ENCODE data around the gene BBS7. TPM values are rescaled to one million over a fixed set of nuclear protein-coding genes. Genes with fewer than 3 reads are reported as not detected.

The BBS7 gene
- total RNA-seq, 1 experiment from 2014 or later: 20.5 TPM

GRCh38 chr4:121800961-121801714 lies 69.1 kb downstream of the BBS7 start, which contains the start of gene EXOSC9 (continued):
- TF ChIP-seq CBFB (CRISPR knock-in tag; IDR thresholded peaks at IDR 0.05; ENCODE audit: low read depth) (no peak), ZNF416 (CRISPR knock-in tag; IDR thresholded peaks at IDR 0.05) (no peak), ZNF138 (CRISPR knock-in tag; conservative IDR thresholded peaks at IDR 0.05) (no peak), CREM (CRISPR knock-in tag; IDR thresholded peaks at IDR 0.05) (peak; percentile 100), ZNF425 (CRISPR knock-in tag; conservative IDR thresholded peaks at IDR 0.05) (no peak), NR3C1 (CRISPR knock-in tag; conservative IDR thresholded peaks at IDR 0.05; ENCODE audit: low read depth) (no peak), SMAD4 (CRISPR knock-in tag; IDR thresholded peaks at IDR 0.05) (no peak), JUN (CRISPR knock-in tag; IDR thresholded peaks at IDR 0.05) (no peak), ATF2 (CRISPR knock-in tag; IDR thresholded peaks at IDR 0.05; ENCODE audit: borderline replicate concordance, low read depth) (no peak), PREB (CRISPR knock-in tag; IDR thresholded peaks at IDR 0.05; ENCODE audit: borderline replicate concordance) (no peak), E2F1 (CRISPR knock-in tag; IDR thresholded peaks at IDR 0.05) (no peak), ZSCAN18 (CRISPR knock-in tag; IDR thresholded peaks at IDR 0.05) (no peak), AR (CRISPR knock-in tag; IDR thresholded peaks at IDR 0.05) (no peak), CREB1 (CRISPR knock-in tag; IDR thresholded peaks at IDR 0.05) (peak; percentile 89), ZNF263 (CRISPR knock-in tag; IDR thresholded peaks at IDR 0.05; ENCODE audit: low read depth) (no peak), ZNF396 (CRISPR knock-in tag; IDR thresholded peaks at IDR 0.05; ENCODE audit: borderline replicate concordance) (no peak), JAZF1 (CRISPR knock-in tag; IDR thresholded peaks at IDR 0.05) (no peak), SMAD3 (CRISPR knock-in tag; IDR thresholded peaks at IDR 0.05; ENCODE audit: borderline replicate concordance) (peak; percentile 31; the same call in 1 of the 2 replicates), USF1 (CRISPR knock-in tag; IDR thresholded peaks at IDR 0.05) (no peak; the same call in 1 of the 2 replicates), SOX15 (CRISPR knock-in tag; IDR thresholded peaks at IDR 0.05) (no peak), NFE2L1 (CRISPR knock-in tag; IDR thresholded peaks at IDR 0.05) (no peak), SP1 (CRISPR knock-in tag; conservative IDR thresholded peaks at IDR 0.05) (peak; percentile 61; the same call in 1 of the 2 replicates), ATF6 (CRISPR knock-in tag; IDR thresholded peaks at IDR 0.05) (no peak), ZNF232 (CRISPR knock-in tag; IDR thresholded peaks at IDR 0.05) (no peak), FOXJ3 (CRISPR knock-in tag; IDR thresholded peaks at IDR 0.05; ENCODE audit: borderline replicate concordance) (no peak)

Measured in WTC11 (cell line).